ENCODE measurements around the gene LRRN2. TPM values are rescaled to one million over a fixed set of nuclear protein-coding genes. Genes with fewer than 3 reads are reported as not detected.

The LRRN2 gene
- total RNA-seq, 1 donor = not detected

- TF ChIP-seq, protein P1, sequence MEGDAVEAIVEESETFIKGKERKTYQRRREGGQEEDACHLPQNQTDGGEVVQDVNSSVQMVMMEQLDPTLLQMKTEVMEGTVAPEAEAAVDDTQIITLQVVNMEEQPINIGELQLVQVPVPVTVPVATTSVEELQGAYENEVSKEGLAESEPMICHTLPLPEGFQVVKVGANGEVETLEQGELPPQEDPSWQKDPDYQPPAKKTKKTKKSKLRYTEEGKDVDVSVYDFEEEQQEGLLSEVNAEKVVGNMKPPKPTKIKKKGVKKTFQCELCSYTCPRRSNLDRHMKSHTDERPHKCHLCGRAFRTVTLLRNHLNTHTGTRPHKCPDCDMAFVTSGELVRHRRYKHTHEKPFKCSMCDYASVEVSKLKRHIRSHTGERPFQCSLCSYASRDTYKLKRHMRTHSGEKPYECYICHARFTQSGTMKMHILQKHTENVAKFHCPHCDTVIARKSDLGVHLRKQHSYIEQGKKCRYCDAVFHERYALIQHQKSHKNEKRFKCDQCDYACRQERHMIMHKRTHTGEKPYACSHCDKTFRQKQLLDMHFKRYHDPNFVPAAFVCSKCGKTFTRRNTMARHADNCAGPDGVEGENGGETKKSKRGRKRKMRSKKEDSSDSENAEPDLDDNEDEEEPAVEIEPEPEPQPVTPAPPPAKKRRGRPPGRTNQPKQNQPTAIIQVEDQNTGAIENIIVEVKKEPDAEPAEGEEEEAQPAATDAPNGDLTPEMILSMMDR (IDR thresholded peaks at IDR 0.05; ENCODE audit: insufficient read depth, low read length) = no peak
- no peak overlapping the region for H3K4me3 ChIP-seq (ENCODE audit: low read depth, low read length)
- DNase-seq (ENCODE audit: low read depth) = no peak
These were observed 67.3 kb downstream of the LRRN2 start for GRCh38 chr1:204618148-204618760.

GRCh38 chr1:204617256-204618147 is 68.0 kb downstream of the LRRN2 start:
- TF ChIP-seq, protein P1 (IDR thresholded peaks at IDR 0.05; ENCODE audit: insufficient read depth, low read length) = no peak
- no peak for DNase-seq (ENCODE audit: low read depth)
- no peak overlapping the region for H3K4me3 ChIP-seq (ENCODE audit: low read depth, low read length)

GRCh38 chr1:204616641-204617040 is 68.9 kb downstream of the LRRN2 start:
- TF ChIP-seq, protein P1 (IDR thresholded peaks at IDR 0.05; ENCODE audit: insufficient read depth, low read length) = no peak
- no peak for DNase-seq (ENCODE audit: low read depth)

GRCh38 chr1:204615881-204616280 is 69.7 kb downstream of the LRRN2 start:
- DNase-seq (ENCODE audit: low read depth) = no peak
- no peak overlapping the region for H3K4me3 ChIP-seq (ENCODE audit: low read depth, low read length)
- TF ChIP-seq, protein P1 (IDR thresholded peaks at IDR 0.05; ENCODE audit: insufficient read depth, low read length) = no peak

More at GRCh38 chr1:204616641-204617040, 68.9 kb downstream of the LRRN2 start:
- no peak overlapping the region for H3K4me3 ChIP-seq (ENCODE audit: low read depth, low read length)

DNA sequence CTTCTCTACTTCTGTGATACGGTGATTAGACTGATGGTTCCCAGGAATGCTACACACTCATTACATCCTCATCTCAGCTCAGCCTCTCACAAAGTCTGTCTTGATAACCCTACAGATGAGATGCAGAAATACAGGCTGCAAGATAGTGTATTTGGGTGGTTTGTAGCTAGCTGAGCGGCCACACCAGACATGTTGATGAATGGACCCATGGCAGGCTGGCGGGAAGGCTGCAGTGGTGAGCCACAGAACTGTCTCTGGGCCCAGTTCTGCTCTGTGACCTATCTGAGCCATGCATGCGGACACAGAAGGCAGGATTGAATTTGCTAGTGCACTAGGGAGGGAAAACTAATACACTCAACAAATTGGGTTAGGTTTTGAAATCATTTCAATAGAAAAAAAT is 71.9 kb downstream of the LRRN2 start:
- no peak overlapping the region for H3K4me3 ChIP-seq (ENCODE audit: low read depth, low read length)
- DNase-seq (ENCODE audit: low read depth) = no peak
- TF ChIP-seq, protein P1 (IDR thresholded peaks at IDR 0.05; ENCODE audit: insufficient read depth, low read length) = no peak

GRCh38 chr1:204612326-204612725 is 73.2 kb downstream of the LRRN2 start:
- TF ChIP-seq, protein P1 (IDR thresholded peaks at IDR 0.05; ENCODE audit: insufficient read depth, low read length) = no peak
- H3K4me3 ChIP-seq (ENCODE audit: low read depth, low read length) = no peak overlapping the region
- DNase-seq (ENCODE audit: low read depth) = no peak
